HUES6 (cell line): ENCODE measurements around the gene USP47.

Experiments used
- H3K27ac ChIP-seq: 2 replicates; pipeline ENCODE4 v1.7.0; 2013; ENCODE audit warnings: low read depth, mild to moderate bottlenecking, low read length, inconsistent platforms
- H3K27me3 ChIP-seq: 2 replicates; pipeline ENCODE4 v1.6.1; 2013; ENCODE audit warnings: low read length; ENCODE audit not compliant: control insufficient read depth, insufficient read depth
- H3K36me3 ChIP-seq: 2 replicates; pipeline ENCODE4 v1.6.1; 2013; ENCODE audit warnings: low read length; ENCODE audit not compliant: control insufficient read depth, insufficient read depth
- H3K4me1 ChIP-seq: 2 replicates; pipeline ENCODE4 v1.6.1; 2013; ENCODE audit warnings: low read length; ENCODE audit not compliant: control insufficient read depth, insufficient read depth
- H3K4me3 ChIP-seq: 2 replicates; pipeline ENCODE4 v1.5.1; 2013; ENCODE audit warnings: low read depth, low read length
- H3K9ac ChIP-seq: one replicate; pipeline ENCODE4 v1.6.1; 2013; ENCODE audit warnings: mild to moderate bottlenecking, low read length
- H3K9me3 ChIP-seq: 2 replicates; pipeline ENCODE4 v1.6.1; 2013; ENCODE audit warnings: low read depth, low read length; ENCODE audit not compliant: control insufficient read depth, insufficient read depth

The USP47 gene

DNA sequence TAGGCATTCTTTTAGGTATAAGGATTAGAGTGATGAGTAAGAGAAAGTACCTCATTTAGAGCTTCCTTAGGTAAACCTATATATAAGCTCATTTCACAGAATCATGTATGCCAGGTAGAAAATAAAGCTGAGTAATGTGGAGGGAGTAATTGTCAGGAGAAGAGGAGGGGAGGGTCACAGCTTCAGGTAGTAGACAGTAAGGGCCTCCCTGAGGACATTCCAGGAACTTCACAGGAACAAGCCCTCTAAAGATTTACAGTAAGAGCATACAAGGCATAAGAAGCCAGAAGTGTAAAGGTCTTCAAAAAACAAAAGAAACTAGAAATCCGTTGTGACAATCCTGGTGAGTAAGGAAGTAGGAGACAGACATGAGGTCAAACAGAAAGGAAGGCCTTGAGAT lies 57.6 kb downstream of the USP47 start:
- Histone ChIP-seq H3K27me3 (no peaks in the 10 kb centered on the region), H3K4me3 (no peak overlapping the region), H3K4me1 (no peaks in the 10 kb centered on the region), H3K27ac (no peak overlapping the region), H3K9ac (no peak overlapping the region), H3K36me3 (peaks cover 15% of the 10 kb centered on the region), H3K9me3 (no peaks in the 10 kb centered on the region)

DNA sequence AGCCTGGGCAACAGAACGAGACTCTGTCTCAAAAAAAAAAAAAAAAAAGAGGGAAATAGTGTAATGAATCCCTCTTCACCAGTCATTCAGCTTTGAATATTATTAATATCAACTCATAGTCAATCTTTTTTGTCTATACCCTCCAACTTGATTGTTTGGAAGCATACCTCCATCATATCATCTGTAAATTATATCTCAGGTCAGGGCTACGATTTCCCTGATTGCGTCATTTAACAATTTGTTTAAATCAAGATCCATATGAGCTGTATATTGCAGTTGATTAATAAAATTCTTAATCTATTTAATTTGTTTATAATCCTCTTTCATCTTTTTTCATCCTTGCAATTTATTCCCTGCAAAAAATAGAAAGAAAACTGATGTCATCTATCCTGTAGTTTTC lies 60.2 kb downstream of the USP47 start:
- no peaks in the 10 kb centered on the region for H3K9me3 ChIP-seq
- H3K4me3 ChIP-seq: no peak overlapping the region
- no peaks in the 10 kb centered on the region for H3K27me3 ChIP-seq
- peaks cover 30% of the 10 kb centered on the region for H3K36me3 ChIP-seq
- no peaks in the 10 kb centered on the region for H3K4me1 ChIP-seq
- H3K9ac ChIP-seq: no peak overlapping the region
- H3K27ac ChIP-seq: no peak overlapping the region

DNA sequence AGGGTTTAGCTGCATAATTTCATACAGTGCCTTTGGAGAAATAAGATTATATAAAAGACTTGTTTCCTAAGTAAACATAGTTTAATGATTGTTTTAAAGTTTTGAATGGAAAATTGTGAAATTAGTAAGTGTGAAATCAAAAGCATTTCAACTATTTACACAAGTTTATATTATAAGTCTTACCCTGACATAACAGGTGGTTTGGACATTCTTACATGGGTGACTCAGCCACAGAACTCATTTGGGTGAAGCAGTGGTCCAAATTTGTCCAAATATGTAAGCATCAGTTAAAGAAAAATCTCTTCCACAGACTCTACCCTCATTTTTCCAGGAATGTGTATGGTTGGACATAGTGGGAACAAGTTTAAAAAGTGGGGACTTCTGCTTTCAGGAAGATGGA lies 68.0 kb downstream of the USP47 start:
- no peak overlapping the region for H3K27ac ChIP-seq
- no peaks in the 10 kb centered on the region for H3K4me1 ChIP-seq
- H3K9ac ChIP-seq: no peak overlapping the region
- H3K27me3 ChIP-seq: no peaks in the 10 kb centered on the region
- no peak overlapping the region for H3K4me3 ChIP-seq
- peaks cover 23% of the 10 kb centered on the region for H3K36me3 ChIP-seq
- H3K9me3 ChIP-seq: no peaks in the 10 kb centered on the region

DNA sequence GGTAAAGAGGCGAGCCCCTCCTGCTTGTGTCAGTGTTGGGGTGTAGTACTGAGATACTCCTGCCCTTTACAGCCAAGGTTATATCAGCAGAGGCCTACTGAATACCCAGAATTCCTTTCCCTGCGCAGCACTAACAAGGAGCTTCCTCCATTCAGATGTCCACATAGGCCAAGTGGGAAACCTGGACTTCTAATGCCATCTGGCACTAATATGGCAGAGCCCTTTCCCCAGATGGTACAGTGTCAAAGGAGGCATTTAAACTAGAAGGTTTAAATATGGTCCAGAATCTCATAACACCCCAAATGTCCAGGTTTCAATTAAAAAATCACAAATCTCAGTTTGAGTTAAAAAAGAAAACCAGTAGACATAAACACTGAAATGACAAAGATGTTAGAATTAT lies 68.8 kb downstream of the USP47 start:
- H3K36me3 ChIP-seq: peaks cover 20% of the 10 kb centered on the region
- H3K4me3 ChIP-seq: no peak overlapping the region
- H3K27me3 ChIP-seq: no peaks in the 10 kb centered on the region
- H3K4me1 ChIP-seq: no peaks in the 10 kb centered on the region
- no peak overlapping the region for H3K9ac ChIP-seq
- H3K9me3 ChIP-seq: no peaks in the 10 kb centered on the region
- H3K27ac ChIP-seq: no peak overlapping the region

DNA sequence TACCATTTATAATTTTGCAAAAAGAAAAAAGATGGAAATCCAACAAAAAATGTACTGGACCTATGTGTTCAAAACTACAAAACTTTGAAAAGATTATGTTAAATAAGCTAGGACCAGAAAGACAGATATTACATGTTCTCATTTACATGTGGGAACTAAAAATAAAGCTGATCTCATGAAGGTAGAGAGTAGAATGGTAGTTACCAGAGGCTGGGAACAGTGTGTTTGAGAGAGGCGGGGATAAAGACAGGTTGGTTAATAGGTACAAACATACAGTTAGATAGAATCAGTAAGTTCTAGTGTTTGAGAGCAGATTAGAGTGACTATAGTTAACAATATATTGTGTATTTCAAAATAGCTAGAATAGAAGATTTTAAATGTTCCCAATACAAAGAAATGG lies 71.6 kb downstream of the USP47 start:
- Histone ChIP-seq H3K9me3 (no peaks in the 10 kb centered on the region), H3K9ac (no peak overlapping the region), H3K4me3 (no peak overlapping the region), H3K27me3 (no peaks in the 10 kb centered on the region), H3K4me1 (no peaks in the 10 kb centered on the region), H3K36me3 (peaks cover 6% of the 10 kb centered on the region; the same call in 1 of the 2 replicates), H3K27ac (no peak overlapping the region)

DNA sequence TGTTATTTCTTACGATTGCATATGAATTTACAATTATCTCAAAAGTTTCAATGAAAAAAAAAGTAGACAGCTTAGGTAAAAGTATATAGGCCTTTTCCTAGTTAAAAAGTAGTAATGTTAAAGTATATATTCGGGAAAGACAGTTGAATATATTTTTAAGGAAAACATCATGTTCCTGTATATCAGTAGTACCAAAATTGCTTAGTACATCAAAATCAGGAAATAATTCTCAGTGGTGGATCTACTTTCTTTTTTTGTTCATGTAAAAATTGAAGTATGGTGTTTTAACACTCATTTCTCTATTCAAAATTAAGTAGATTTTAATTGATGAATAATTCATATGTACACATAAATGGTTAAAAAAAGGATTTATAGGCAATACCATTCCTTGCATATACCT lies 73.9 kb downstream of the USP47 start:
- no peaks in the 10 kb centered on the region for H3K27me3 ChIP-seq
- peaks cover 4% of the 10 kb centered on the region; the same call in 1 of the 2 replicates for H3K36me3 ChIP-seq
- H3K9ac ChIP-seq: no peak overlapping the region
- no peak overlapping the region for H3K27ac ChIP-seq
- no peak overlapping the region for H3K4me3 ChIP-seq
- H3K4me1 ChIP-seq: no peaks in the 10 kb centered on the region
- H3K9me3 ChIP-seq: no peaks in the 10 kb centered on the region

DNA sequence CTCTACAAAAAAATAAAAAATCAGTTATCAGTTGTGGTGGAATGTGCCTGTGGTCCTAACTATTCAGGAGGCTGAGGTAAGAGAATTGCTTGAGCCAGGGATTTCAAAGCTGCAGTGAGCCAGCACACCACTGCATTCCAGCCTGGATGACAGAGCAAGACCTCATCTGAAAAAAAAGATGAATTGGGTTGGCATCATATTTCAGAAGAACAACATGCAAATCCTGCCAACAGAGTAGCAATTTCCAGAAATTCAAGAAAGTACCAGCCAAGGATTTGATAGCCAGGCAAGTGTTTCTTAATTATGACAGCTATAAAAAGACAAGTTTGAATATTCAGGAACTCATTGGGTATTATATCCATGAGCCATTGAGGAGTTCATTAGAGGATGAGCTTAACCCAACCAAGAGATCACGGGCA lies 75.2 kb downstream of the USP47 start:
- Histone ChIP-seq H3K27me3 (no peaks in the 10 kb centered on the region), H3K9me3 (no peaks in the 10 kb centered on the region), H3K36me3 (peaks cover 6% of the 10 kb centered on the region; the same call in 1 of the 2 replicates), H3K9ac (no peak overlapping the region), H3K27ac (no peak overlapping the region), H3K4me1 (no peaks in the 10 kb centered on the region), H3K4me3 (no peak overlapping the region)

DNA sequence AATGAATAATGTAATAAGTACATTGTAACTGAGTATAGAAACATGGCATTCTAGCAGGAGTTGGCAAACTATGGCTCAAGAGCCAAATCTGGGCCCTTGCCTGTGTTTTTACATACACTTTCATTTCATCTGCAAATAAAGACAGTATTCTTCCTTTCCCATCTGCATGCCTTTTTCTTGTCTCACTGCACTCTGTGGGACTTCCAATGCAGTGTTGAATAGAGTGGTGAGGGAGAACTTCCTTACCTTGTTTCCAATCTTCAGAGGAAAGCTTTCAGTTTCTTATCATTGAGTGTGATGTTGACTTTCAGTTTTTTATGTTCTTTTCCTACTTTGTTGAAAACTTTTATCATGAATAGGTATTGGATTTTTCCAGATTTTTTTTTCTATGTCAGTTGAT lies 82.1 kb downstream of the USP47 start:
- Histone ChIP-seq H3K4me3 (no peak overlapping the region), H3K27ac (no peak overlapping the region), H3K9ac (no peak overlapping the region), H3K4me1 (no peaks in the 10 kb centered on the region), H3K27me3 (no peaks in the 10 kb centered on the region), H3K9me3 (no peaks in the 10 kb centered on the region), H3K36me3 (peaks cover 6% of the 10 kb centered on the region; the same call in 1 of the 2 replicates)

DNA sequence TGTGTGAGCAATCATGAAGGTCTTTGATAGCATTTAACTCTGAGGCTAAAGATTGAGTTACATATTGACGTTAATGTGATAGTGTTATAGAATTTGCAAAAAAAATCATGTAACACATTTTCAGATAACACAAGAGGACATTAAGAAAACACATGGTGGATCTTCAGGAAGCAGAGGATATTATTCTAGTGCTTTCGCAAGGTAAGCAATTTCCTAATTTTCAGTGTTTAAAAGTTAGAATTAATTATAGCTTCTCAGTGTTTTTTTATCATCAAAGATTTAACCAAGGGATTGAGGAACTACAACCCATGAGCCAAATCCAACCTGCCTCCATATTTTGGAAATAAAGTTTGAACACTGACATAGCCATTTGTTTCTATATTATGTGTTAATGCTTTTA lies 88.1 kb downstream of the USP47 start:
- Histone ChIP-seq H3K9me3 (no peaks in the 10 kb centered on the region), H3K4me3 (no peak overlapping the region), H3K4me1 (no peaks in the 10 kb centered on the region), H3K27ac (no peak overlapping the region), H3K27me3 (no peaks in the 10 kb centered on the region), H3K36me3 (peaks cover 22% of the 10 kb centered on the region), H3K9ac (no peak overlapping the region)

DNA sequence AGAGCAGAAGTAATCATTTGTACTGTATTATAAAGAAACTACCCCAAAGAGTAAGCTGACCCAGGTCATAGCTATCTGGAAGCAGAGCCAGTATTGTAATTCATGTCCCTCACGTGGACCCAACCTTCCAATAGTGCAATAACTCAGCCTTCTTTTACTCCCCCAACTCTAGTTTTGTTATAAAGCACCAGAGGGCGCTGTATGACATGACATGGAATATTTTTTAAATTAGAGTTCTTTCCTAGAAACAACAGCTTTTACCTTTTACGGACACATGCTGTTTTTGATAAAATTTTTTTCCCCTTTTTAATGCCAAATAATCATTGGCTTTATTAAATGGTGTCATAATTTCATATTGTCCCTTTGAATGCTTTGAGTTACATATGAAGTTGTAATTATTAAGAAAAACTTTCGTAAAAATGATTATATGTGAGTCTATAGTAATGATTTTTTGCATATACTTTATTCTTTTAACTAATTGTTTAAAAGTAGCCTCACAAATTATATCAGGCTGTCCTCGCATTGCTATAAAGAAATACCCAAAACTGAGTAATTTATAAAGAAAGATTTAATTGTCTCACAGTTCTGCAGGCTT lies 89.8 kb downstream of the USP47 start:
- Histone ChIP-seq H3K27ac (no peak overlapping the region), H3K4me3 (no peak overlapping the region), H3K9ac (no peak overlapping the region), H3K36me3 (peaks cover 26% of the 10 kb centered on the region), H3K27me3 (no peaks in the 10 kb centered on the region), H3K4me1 (no peaks in the 10 kb centered on the region), H3K9me3 (no peaks in the 10 kb centered on the region)

DNA sequence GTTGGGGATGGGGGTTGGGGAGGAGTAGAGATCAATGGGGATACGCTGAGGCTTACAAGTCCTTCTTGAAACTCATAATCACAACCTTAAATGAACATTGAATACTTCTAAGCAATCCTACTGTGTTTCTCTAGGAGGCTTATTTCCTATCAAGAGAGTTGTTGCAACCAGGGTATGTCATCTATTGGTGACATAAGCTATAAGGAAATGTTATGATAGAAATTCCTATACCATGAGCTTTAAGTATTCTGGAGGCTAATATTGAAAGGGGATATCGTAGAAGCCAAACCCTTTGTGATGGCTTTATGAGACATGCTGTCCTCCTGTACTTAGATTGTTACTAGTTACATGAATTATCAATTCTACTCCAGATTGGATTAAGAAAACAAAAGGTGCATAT lies 93.8 kb downstream of the USP47 start:
- no peaks in the 10 kb centered on the region for H3K27me3 ChIP-seq
- no peak overlapping the region for H3K4me3 ChIP-seq
- H3K4me1 ChIP-seq: no peaks in the 10 kb centered on the region
- peaks cover 40% of the 10 kb centered on the region for H3K36me3 ChIP-seq
- no peak overlapping the region for H3K27ac ChIP-seq
- no peaks in the 10 kb centered on the region for H3K9me3 ChIP-seq
- no peak overlapping the region for H3K9ac ChIP-seq

DNA sequence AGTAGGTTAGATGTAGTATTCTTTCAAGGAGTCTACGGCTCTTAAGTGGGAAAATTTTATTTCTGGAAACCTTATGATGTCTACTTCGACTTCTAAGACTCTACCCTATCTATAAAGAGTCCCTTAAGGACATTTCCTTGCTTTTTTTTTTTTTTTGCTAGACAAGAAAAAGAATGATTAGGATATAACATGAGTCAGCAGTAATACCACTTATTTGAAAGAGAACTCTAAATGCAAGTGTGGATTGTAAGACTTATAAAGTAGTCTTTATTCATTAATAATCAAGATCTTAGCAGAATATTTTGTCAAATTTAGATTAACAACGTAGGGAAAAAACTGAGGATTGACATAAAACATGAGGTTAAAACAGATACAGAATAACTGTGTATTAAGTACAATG lies 95.7 kb downstream of the USP47 start:
- Histone ChIP-seq H3K36me3 (peaks cover 47% of the 10 kb centered on the region), H3K9ac (no peak overlapping the region), H3K27me3 (no peaks in the 10 kb centered on the region), H3K4me3 (no peak overlapping the region), H3K4me1 (no peaks in the 10 kb centered on the region), H3K27ac (no peak overlapping the region), H3K9me3 (no peaks in the 10 kb centered on the region)
